Measurements from ENCODE around the gene PDZRN3. TPM values are rescaled to one million over a fixed set of nuclear protein-coding genes. Genes with fewer than 3 reads are reported as not detected.
A peak's percentile ranks its signal among the peaks of the same experiment; 100 is the strongest.

The PDZRN3 gene
- total and polyA plus RNA-seq, 2 donors (not counting 3 experiments of a cell fraction or from before 2014, with no cell fraction given), result not detected

GRCh38 chr3:73432023-73432705, 192.6 kb downstream of the PDZRN3 start:
- Histone ChIP-seq H4K20me1 (replicated peaks; ENCODE audit: control insufficient read depth, extremely low read depth, insufficient read depth, low read length) (no peaks in the 10 kb centered on the region), H3K27ac (ENCODE audit: insufficient read depth, low read depth, low read length) (no peak overlapping the region), H3K9me1 (replicated peaks; ENCODE audit: control insufficient read depth, extremely low read depth, insufficient read depth, low read length) (no peaks in the 10 kb centered on the region), H3K27me3 (ENCODE audit: control insufficient read depth in 2 of 2, insufficient read depth in 2 of 2, low read length in 2 of 2) (no peaks in the 10 kb centered on the region), H3K4me1 (ENCODE audit: control insufficient read depth, extremely low read depth, insufficient read depth, low read length) (no peaks in the 10 kb centered on the region), H3K4me2 (ENCODE audit: insufficient read depth, low read length) (no peak overlapping the region), H3K4me3 (replicated peaks in 1 of 3; ENCODE audit: insufficient read depth in 1 of 3, low read depth in 1 of 3, low read length in 3 of 3) (no peak overlapping the region), H3K9ac (replicated peaks; ENCODE audit: extremely low read depth, insufficient read depth, low read length) (no peak overlapping the region), H3K9me3 (replicated peaks; ENCODE audit: control insufficient read depth, insufficient read depth, low read length) (no peaks in the 10 kb centered on the region), H3K79me2 (ENCODE audit: control insufficient read depth, insufficient read depth, low read length) (no peaks in the 10 kb centered on the region), H2AFZ (ENCODE audit: low read depth, low read length) (no peak overlapping the region), H3K36me3 (ENCODE audit: control insufficient read depth in 2 of 2, extremely low read depth in 1 of 2, insufficient read depth in 2 of 2, low read length in 2 of 2) (no peaks in the 10 kb centered on the region)
- FAIRE-seq (peak; percentile 78), DNase-seq (ENCODE audit: low read depth, low spot score) (peak; percentile 42)
- TF ChIP-seq CTCF (IDR thresholded peaks at IDR 0.05; ENCODE audit: extremely low read depth in 1 of 2, insufficient read depth in 1 of 2, low read depth in 1 of 2, low read length in 2 of 2) (peak; percentile 45 to 60), GATA2 (IDR thresholded peaks at IDR 0.05; ENCODE audit: insufficient read depth, insufficient read length, low read depth, low read length) (no peak)
- CTCF ChIA-PET, result interaction anchor here (1.0 kb wide), 1 partner anchor 331 kb away, joined by 3 read pairs; no protein-coding TSS in a partner anchor
- intact Hi-C loops (cut with micrococcal nuclease), result loop anchor here (1.0 to 10.0 kb wide), 4 partner anchors 71 to 527 kb away; no protein-coding TSS in a partner anchor
- POLR2A ChIA-PET, result no interaction called here
- no TSS peak for BruUV-seq (replicated peaks)
- dilution Hi-C loops (cut with MboI; ENCODE audit: extremely low pct_ligation_motif_present, low sequenced_read_pairs), result no loop called here

- ChIA-PET POLR2A (no interaction called here), CTCF (interaction anchor here (1.0 kb wide), 1 partner anchor 330 kb away, joined by 3 read pairs; no protein-coding TSS in a partner anchor)
- no peak overlapping the region for H2AFZ ChIP-seq (ENCODE audit: low read depth, low read length)
- H3K79me2 ChIP-seq (ENCODE audit: control insufficient read depth, insufficient read depth, low read length), result no peaks in the 10 kb centered on the region
- FAIRE-seq (no peak), DNase-seq (ENCODE audit: low read depth, low spot score) (no peak)
- TF ChIP-seq GATA2 (IDR thresholded peaks at IDR 0.05; ENCODE audit: insufficient read depth, insufficient read length, low read depth, low read length), result no peak
- no peak for TF ChIP-seq JUN (IDR thresholded peaks at IDR 0.05; ENCODE audit: borderline replicate concordance, insufficient read depth, insufficient read length, low read depth)
- TF ChIP-seq CTCF (IDR thresholded peaks at IDR 0.05; ENCODE audit: extremely low read depth in 1 of 2, insufficient read depth in 1 of 2, low read depth in 1 of 2, low read length in 2 of 2), result no peak
- no peak for TF ChIP-seq POLR2A (IDR thresholded peaks at IDR 0.05; ENCODE audit: low read depth, low read length)
- no peak for TF ChIP-seq MAX (IDR thresholded peaks at IDR 0.05; ENCODE audit: insufficient read depth, insufficient read length)
- TF ChIP-seq MYC (IDR thresholded peaks at IDR 0.05; ENCODE audit: low read depth, low read length), result no peak
- no peak for TF ChIP-seq FOS (IDR thresholded peaks at IDR 0.05; ENCODE audit: borderline replicate concordance, insufficient read depth, low read length)
- no peak for TF ChIP-seq POLR2AphosphoS5 (IDR thresholded peaks at IDR 0.05; ENCODE audit: insufficient read depth, low read depth, low read length)
- no peak for TF ChIP-seq EZH2 (IDR thresholded peaks at IDR 0.05; ENCODE audit: borderline replicate concordance, low read depth, low read length, severe bottlenecking)
- H3K9ac ChIP-seq (replicated peaks; ENCODE audit: extremely low read depth, insufficient read depth, low read length), result no peak overlapping the region
- dilution Hi-C loops (cut with MboI; ENCODE audit: extremely low pct_ligation_motif_present, low sequenced_read_pairs) (no loop called here), intact Hi-C loops (cut with micrococcal nuclease) (loop anchor here (5.0 to 10.0 kb wide), 2 partner anchors 239 to 527 kb away; no protein-coding TSS in a partner anchor)
- no peaks in the 10 kb centered on the region for H3K27me3 ChIP-seq (ENCODE audit: control insufficient read depth in 2 of 2, insufficient read depth in 2 of 2, low read length in 2 of 2)
- H3K4me1 ChIP-seq (ENCODE audit: control insufficient read depth, extremely low read depth, insufficient read depth, low read length), result no peaks in the 10 kb centered on the region
- H3K9me1 ChIP-seq (replicated peaks; ENCODE audit: control insufficient read depth, extremely low read depth, insufficient read depth, low read length), result no peaks in the 10 kb centered on the region
- no peak overlapping the region for H3K27ac ChIP-seq (ENCODE audit: insufficient read depth, low read depth, low read length)
- H3K4me3 ChIP-seq (replicated peaks in 1 of 3; ENCODE audit: insufficient read depth in 1 of 3, low read depth in 1 of 3, low read length in 3 of 3), result no peak overlapping the region
- H4K20me1 ChIP-seq (replicated peaks; ENCODE audit: control insufficient read depth, extremely low read depth, insufficient read depth, low read length), result no peaks in the 10 kb centered on the region
- H3K9me3 ChIP-seq (replicated peaks; ENCODE audit: control insufficient read depth, insufficient read depth, low read length), result no peaks in the 10 kb centered on the region
- no peak overlapping the region for H3K4me2 ChIP-seq (ENCODE audit: insufficient read depth, low read length)
- no TSS peak for BruUV-seq (replicated peaks)
- H3K36me3 ChIP-seq (ENCODE audit: control insufficient read depth in 2 of 2, extremely low read depth in 1 of 2, insufficient read depth in 2 of 2, low read length in 2 of 2), result no peaks in the 10 kb centered on the region
These were observed 193.4 kb downstream of the PDZRN3 start for GRCh38 chr3:73431183-73431900.
